Right atrium auricular region (tissue), 2 donors: Measurements from ENCODE around the gene RFX6. TPM values are rescaled to one million over a fixed set of nuclear protein-coding genes. Genes with fewer than 3 reads are reported as not detected.

Source experiments
- DNase-seq: peaks from one replicate; pipeline ENCODE4 v3.0.0-alpha.2; 2019; ENCODE audit warnings: low spot score
- H3K27ac ChIP-seq, 2 donors: fragments of 200-600 bp; sonication (generic); 1 replicate in 1 of 2; 2 replicates in 1 of 2; pipeline ENCODE4 v1.5.1; 2016 to 2019
- H3K27me3 ChIP-seq, 2 donors: fragments of 200-600 bp; sonication (generic); one replicate each; pipeline versions ENCODE4 v1.5.1 to v1.6.0; 2017 to 2019
- H3K36me3 ChIP-seq: fragments of 200-600 bp; sonication (generic); one replicate; pipeline ENCODE4 v1.5.1; 2016
- H3K4me1 ChIP-seq, 2 donors: fragments of 200-600 bp; sonication (generic); one replicate each; pipeline versions ENCODE4 v1.5.1 to v1.6.0; 2017 to 2019
- H3K4me3 ChIP-seq, 2 donors: fragments of 200-600 bp; sonication (generic); 1 replicate in 1 of 2; 2 replicates in 1 of 2; pipeline ENCODE4 v1.5.1; 2017 to 2019; ENCODE audit warnings: mild to moderate bottlenecking in 1 of 2, moderate library complexity in 1 of 2
- H3K9me3 ChIP-seq, 2 donors: fragments of 200-600 bp; sonication (generic); one replicate each; pipeline ENCODE4 v1.5.1; 2019
- total RNA-seq, 2 donors: library from RNA; depleted of rRNA; stranded (reverse); fragments of >200 nt; gene quantifications; one replicate each; pipeline ENCODE4 v1.1.0, GENCODE V29; 2016
- TF ChIP-seq, protein P1 (sequence below), 2 donors: fragments of 200-600 bp; sonication (generic); IDR thresholded peaks; one replicate each; pipeline ENCODE4 v1.5.1; 2019; ENCODE audit warnings: antibody characterized with exemption in 2 of 2

RFX6 gene
- total RNA-seq, 2 donors from 2014 or later = not detected

- no peak for DNase-seq
- Histone ChIP-seq H3K36me3 (no peaks in the 10 kb centered on the region), H3K27ac (no peak overlapping the region), H3K4me1 (no peaks in the 10 kb centered on the region), H3K4me3 (no peak overlapping the region), H3K27me3 (no peaks in the 10 kb centered on the region), H3K9me3 (no peaks in the 10 kb centered on the region)
- TF ChIP-seq, protein P1, sequence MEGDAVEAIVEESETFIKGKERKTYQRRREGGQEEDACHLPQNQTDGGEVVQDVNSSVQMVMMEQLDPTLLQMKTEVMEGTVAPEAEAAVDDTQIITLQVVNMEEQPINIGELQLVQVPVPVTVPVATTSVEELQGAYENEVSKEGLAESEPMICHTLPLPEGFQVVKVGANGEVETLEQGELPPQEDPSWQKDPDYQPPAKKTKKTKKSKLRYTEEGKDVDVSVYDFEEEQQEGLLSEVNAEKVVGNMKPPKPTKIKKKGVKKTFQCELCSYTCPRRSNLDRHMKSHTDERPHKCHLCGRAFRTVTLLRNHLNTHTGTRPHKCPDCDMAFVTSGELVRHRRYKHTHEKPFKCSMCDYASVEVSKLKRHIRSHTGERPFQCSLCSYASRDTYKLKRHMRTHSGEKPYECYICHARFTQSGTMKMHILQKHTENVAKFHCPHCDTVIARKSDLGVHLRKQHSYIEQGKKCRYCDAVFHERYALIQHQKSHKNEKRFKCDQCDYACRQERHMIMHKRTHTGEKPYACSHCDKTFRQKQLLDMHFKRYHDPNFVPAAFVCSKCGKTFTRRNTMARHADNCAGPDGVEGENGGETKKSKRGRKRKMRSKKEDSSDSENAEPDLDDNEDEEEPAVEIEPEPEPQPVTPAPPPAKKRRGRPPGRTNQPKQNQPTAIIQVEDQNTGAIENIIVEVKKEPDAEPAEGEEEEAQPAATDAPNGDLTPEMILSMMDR (IDR thresholded peaks at IDR 0.05) = no peak
These were observed 89.9 kb downstream of the RFX6 start for GRCh38 chr6:116966675-116967576.

- Histone ChIP-seq H3K36me3 (no peaks in the 10 kb centered on the region), H3K27me3 (no peaks in the 10 kb centered on the region), H3K4me1 (no peaks in the 10 kb centered on the region), H3K27ac (no peak overlapping the region), H3K4me3 (no peak overlapping the region), H3K9me3 (no peaks in the 10 kb centered on the region)
- TF ChIP-seq, protein P1 (IDR thresholded peaks at IDR 0.05) = peak; percentile 56 to 71
- no peak for DNase-seq
These were observed 92.3 kb downstream of the RFX6 start for GRCh38 chr6:116969211-116969863.

GRCh38 chr6:116971959-116972358 is 94.9 kb downstream of the RFX6 start:
- H3K9me3 ChIP-seq = no peaks in the 10 kb centered on the region
- H3K4me3 ChIP-seq = no peak overlapping the region
- H3K36me3 ChIP-seq = no peaks in the 10 kb centered on the region
- H3K27me3 ChIP-seq = no peaks in the 10 kb centered on the region
- TF ChIP-seq, protein P1 (IDR thresholded peaks at IDR 0.05) = peak; percentile 48 to 73
- no peak overlapping the region for H3K27ac ChIP-seq
- DNase-seq = no peak
- no peaks in the 10 kb centered on the region for H3K4me1 ChIP-seq

DNA sequence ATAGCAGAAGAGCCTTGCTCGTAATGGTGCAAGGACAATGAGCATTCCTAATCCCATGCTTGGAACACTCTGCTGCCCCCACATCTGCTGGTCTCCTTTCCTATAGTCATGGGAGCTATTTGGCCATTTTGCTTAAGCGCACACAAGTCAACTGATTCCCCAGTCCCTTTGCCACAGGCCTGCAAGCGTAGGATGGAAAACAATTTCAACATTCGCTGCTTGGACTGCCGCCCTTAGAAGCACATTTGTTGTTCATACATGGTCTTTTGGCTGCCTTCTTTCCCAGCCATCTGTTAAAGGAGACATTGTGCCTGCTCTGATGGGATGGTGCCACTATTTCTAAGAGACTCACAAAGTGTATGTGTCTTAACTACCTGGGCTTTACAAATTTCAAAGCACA is 96.9 kb downstream of the RFX6 start:
- Histone ChIP-seq H3K4me3 (no peak overlapping the region), H3K9me3 (no peaks in the 10 kb centered on the region), H3K36me3 (no peaks in the 10 kb centered on the region), H3K4me1 (no peaks in the 10 kb centered on the region), H3K27ac (no peak overlapping the region), H3K27me3 (no peaks in the 10 kb centered on the region)
- no peak for DNase-seq
- TF ChIP-seq, protein P1 (IDR thresholded peaks at IDR 0.05) = no peak

DNA sequence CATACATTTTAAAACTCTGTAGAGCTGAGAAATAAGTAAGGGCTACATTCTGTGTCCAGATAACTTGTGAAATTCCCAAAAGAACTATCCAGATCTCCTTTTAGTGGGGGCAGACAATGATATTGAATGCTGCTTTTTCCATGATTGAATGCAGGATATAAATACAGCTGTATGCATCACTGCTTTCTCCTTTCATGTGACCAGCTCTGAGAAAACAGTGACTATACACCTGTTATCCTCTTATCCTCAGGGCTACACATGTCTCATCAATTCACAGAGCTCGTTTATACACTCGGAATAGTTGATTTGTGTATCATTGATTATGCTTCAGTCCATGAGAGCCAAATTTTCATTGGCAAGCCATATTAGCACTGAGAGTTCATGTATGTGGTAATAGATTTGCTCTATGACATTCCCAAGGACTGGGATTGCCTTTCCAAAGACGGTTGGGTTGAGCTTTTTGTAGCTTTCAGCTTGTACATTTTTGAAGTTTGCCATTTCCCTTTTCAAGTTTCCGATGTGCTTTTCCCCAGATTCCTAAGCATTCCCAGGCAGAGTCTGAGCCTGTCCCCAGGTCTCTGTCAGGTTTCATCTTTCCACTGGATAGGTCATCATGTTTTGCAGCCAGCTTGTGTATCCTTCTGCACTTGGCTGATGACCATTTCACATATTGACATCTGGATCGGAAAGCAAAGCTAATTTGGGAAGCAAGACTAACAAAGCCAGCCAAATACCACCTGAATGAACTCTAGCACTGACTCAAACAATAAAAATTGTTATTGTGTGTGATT is 97.7 kb downstream of the RFX6 start:
- no peaks in the 10 kb centered on the region for H3K9me3 ChIP-seq
- H3K4me1 ChIP-seq = no peaks in the 10 kb centered on the region
- H3K36me3 ChIP-seq = no peaks in the 10 kb centered on the region
- H3K4me3 ChIP-seq = no peak overlapping the region
- TF ChIP-seq, protein P1 (IDR thresholded peaks at IDR 0.05) = no peak
- H3K27me3 ChIP-seq = no peaks in the 10 kb centered on the region
- DNase-seq = no peak
- H3K27ac ChIP-seq = no peak overlapping the region
